ENCODE measurements around the gene ATF7. TPM values are rescaled to one million over a fixed set of nuclear protein-coding genes. Genes with fewer than 3 reads are reported as not detected.
"Not testable (repeated sequence)": the region's sequence is repeated elsewhere in the genome, so short reads cannot be mapped to it uniquely, and the experiment has no call there.

Gene ATF7
- total RNA-seq, 1 experiment from 2014 or later: 44.3 TPM

- no peak overlapping the region for H3K4me3 ChIP-seq (ENCODE audit: low read depth, low read length, poor library complexity, severe bottlenecking)
- no peaks in the 10 kb centered on the region for H3K27me3 ChIP-seq (replicated peaks; ENCODE audit: insufficient read depth, low read depth, low read length, poor library complexity)
- no TSS peak for BruUV-seq (replicated peaks)
- H3K4me1 ChIP-seq (ENCODE audit: insufficient read depth, low read length, poor library complexity, severe bottlenecking): no peaks in the 10 kb centered on the region
- DNase-seq (ENCODE audit: low spot score): no peak
- ChIA-PET CTCF (no interaction called here), POLR2A (ENCODE audit: low non-redundant PET) (no interaction called here)
- intact Hi-C loops (cut with micrococcal nuclease; ENCODE audit: unreplicated experiment): no loop called here
- H3K27ac ChIP-seq (ENCODE audit: low read depth, low read length, poor library complexity, severe bottlenecking): no peak overlapping the region
- TF ChIP-seq EZH2 (IDR thresholded peaks at IDR 0.05; ENCODE audit: borderline replicate concordance, low read depth, low read length, poor library complexity, severe bottlenecking) (no peak), CTCF (conservative IDR thresholded peaks at IDR 0.05; ENCODE audit: low read depth, low read length) (no peak)
- H3K36me3 ChIP-seq (ENCODE audit: insufficient read depth, low read length, poor library complexity, severe bottlenecking): no peaks in the 10 kb centered on the region
- H3K9me3 ChIP-seq (ENCODE audit: low read depth, low read length, poor library complexity, severe bottlenecking): no peaks in the 10 kb centered on the region
Measured at GRCh38 chr12:53651737-53652136, 25.6 kb upstream of the ATF7 start.

GRCh38 chr12:53646300-53646699 is 20.1 kb upstream of the ATF7 start:
- POLR2A ChIA-PET (ENCODE audit: low non-redundant PET): not testable (repeated sequence)

GRCh38 chr12:53645165-53645564 is 19.0 kb upstream of the ATF7 start:
- POLR2A ChIA-PET (ENCODE audit: low non-redundant PET): no interaction called here
- no peak overlapping the region for H3K4me3 ChIP-seq (ENCODE audit: low read depth, low read length, poor library complexity, severe bottlenecking)
- no peak for DNase-seq (ENCODE audit: low spot score)
- no TSS peak for BruUV-seq (replicated peaks)
- intact Hi-C loops (cut with micrococcal nuclease; ENCODE audit: unreplicated experiment): no loop called here
- no peaks in the 10 kb centered on the region for H3K27me3 ChIP-seq (replicated peaks; ENCODE audit: insufficient read depth, low read depth, low read length, poor library complexity)
- H3K36me3 ChIP-seq (ENCODE audit: insufficient read depth, low read length, poor library complexity, severe bottlenecking): no peaks in the 10 kb centered on the region
- no peaks in the 10 kb centered on the region for H3K9me3 ChIP-seq (ENCODE audit: low read depth, low read length, poor library complexity, severe bottlenecking)
- no peak for TF ChIP-seq EZH2 (IDR thresholded peaks at IDR 0.05; ENCODE audit: borderline replicate concordance, low read depth, low read length, poor library complexity, severe bottlenecking)
- TF ChIP-seq CTCF (conservative IDR thresholded peaks at IDR 0.05; ENCODE audit: low read depth, low read length): no peak
- CTCF ChIA-PET: no interaction called here
- H3K4me1 ChIP-seq (ENCODE audit: insufficient read depth, low read length, poor library complexity, severe bottlenecking): no peaks in the 10 kb centered on the region
- H3K27ac ChIP-seq (ENCODE audit: low read depth, low read length, poor library complexity, severe bottlenecking): no peak overlapping the region

More at GRCh38 chr12:53646300-53646699, 20.1 kb upstream of the ATF7 start:
- H3K9me3 ChIP-seq (ENCODE audit: low read depth, low read length, poor library complexity, severe bottlenecking); intact Hi-C loops (cut with micrococcal nuclease; ENCODE audit: unreplicated experiment); H3K36me3 ChIP-seq (ENCODE audit: insufficient read depth, low read length, poor library complexity, severe bottlenecking); H3K4me3 ChIP-seq (ENCODE audit: low read depth, low read length, poor library complexity, severe bottlenecking); CTCF ChIA-PET; H3K27me3 ChIP-seq (replicated peaks; ENCODE audit: insufficient read depth, low read depth, low read length, poor library complexity); DNase-seq (ENCODE audit: low spot score); H3K4me1 ChIP-seq (ENCODE audit: insufficient read depth, low read length, poor library complexity, severe bottlenecking); H3K27ac ChIP-seq (ENCODE audit: low read depth, low read length, poor library complexity, severe bottlenecking); BruUV-seq (replicated peaks): not testable (repeated sequence)

- ChIA-PET CTCF (no interaction called here), POLR2A (ENCODE audit: low non-redundant PET) (interaction anchor here (0.6 kb wide), 1 partner anchor 18 kb away, joined by 3 read pairs; no protein-coding TSS in a partner anchor)
- intact Hi-C loops (cut with micrococcal nuclease; ENCODE audit: unreplicated experiment): no loop called here
- Histone ChIP-seq H3K9me3 (ENCODE audit: low read depth, low read length, poor library complexity, severe bottlenecking) (no peaks in the 10 kb centered on the region), H3K4me1 (ENCODE audit: insufficient read depth, low read length, poor library complexity, severe bottlenecking) (no peaks in the 10 kb centered on the region), H3K27me3 (replicated peaks; ENCODE audit: insufficient read depth, low read depth, low read length, poor library complexity) (no peaks in the 10 kb centered on the region), H3K4me3 (ENCODE audit: low read depth, low read length, poor library complexity, severe bottlenecking) (no peak overlapping the region), H3K27ac (ENCODE audit: low read depth, low read length, poor library complexity, severe bottlenecking) (no peak overlapping the region), H3K36me3 (ENCODE audit: insufficient read depth, low read length, poor library complexity, severe bottlenecking) (no peaks in the 10 kb centered on the region)
- no peak for DNase-seq (ENCODE audit: low spot score)
- BruUV-seq (replicated peaks): no TSS peak
- TF ChIP-seq CTCF (conservative IDR thresholded peaks at IDR 0.05; ENCODE audit: low read depth, low read length) (no peak), EZH2 (IDR thresholded peaks at IDR 0.05; ENCODE audit: borderline replicate concordance, low read depth, low read length, poor library complexity, severe bottlenecking) (no peak)
Measured at GRCh38 chr12:53644133-53644532, 18.0 kb upstream of the ATF7 start.
